ENCODE measurements around the gene METTL24. TPM values are rescaled to one million over a fixed set of nuclear protein-coding genes. Genes with fewer than 3 reads are reported as not detected.

The METTL24 gene
- total RNA-seq, 1 experiment from 2014 or later = not detected

GRCh38 chr6:110198561-110198960 is 159.6 kb downstream of the METTL24 start:
- DNase-seq (ENCODE audit: low spot score) = no peak

- DNase-seq (ENCODE audit: low spot score) = no peak
These were observed 161.3 kb downstream of the METTL24 start for GRCh38 chr6:110196874-110197273.

- DNase-seq (ENCODE audit: low spot score) = no peak
These were observed 162.5 kb downstream of the METTL24 start for GRCh38 chr6:110195639-110196038.

Other genes starting within 250 kb of the METTL24 start
- gene WASF1, start 178.7 kb downstream of the METTL24 start, total RNA-seq (2014; rRNA removed; shearing (Covaris generic)) = 2.6 and 3.4 TPM in 2 replicates
- 7.3 and 8.9 TPM in 2 replicates for gene CDC40, start 177.9 kb downstream of the METTL24 start, total RNA-seq (2014; rRNA removed; shearing (Covaris generic))
- gene DDO, start 57.2 kb upstream of the METTL24 start, total RNA-seq (2014; rRNA removed; shearing (Covaris generic)) = not detected in 2 replicates
- not detected in 2 replicates for gene SLC22A16, start 118.3 kb upstream of the METTL24 start, total RNA-seq (2014; rRNA removed; shearing (Covaris generic))

Data from HT-29 (cell line).